ENCODE measurements around the gene DDOST. TPM values are rescaled to one million over a fixed set of nuclear protein-coding genes. Genes with fewer than 3 reads are reported as not detected.
A peak's percentile ranks its signal among the peaks of the same experiment; 100 is the strongest.

The DDOST gene
- total RNA-seq, 1 experiment from 2014 or later, result 292 TPM

- TF ChIP-seq CTCF (IDR thresholded peaks at IDR 0.05; ENCODE audit: unreplicated experiment), result no peak
- H3K27me3 Mint-ChIP-seq (ENCODE audit: insufficient read depth, unreplicated experiment), result no peaks in the 10 kb centered on the region
- no peak overlapping the region for H3K27ac Mint-ChIP-seq (ENCODE audit: low read depth, unreplicated experiment)
- BruUV-seq (replicated peaks), result no TSS peak
- no peaks in the 10 kb centered on the region for H3K9me3 Mint-ChIP-seq (ENCODE audit: unreplicated experiment)
- no peak overlapping the region for H3K4me3 Mint-ChIP-seq (ENCODE audit: unreplicated experiment)
- ChIA-PET POLR2A (interaction anchor here (1.3 to 3.2 kb wide), 5 partner anchors 37 to 497 kb away, joined by 3 to 19 read pairs (median 5); partner anchors contain the start of gene HP1BP3), CTCF (interaction anchor here (0.6 to 8.3 kb wide), 18 partner anchors 9 to 497 kb away, joined by 3 to 87 read pairs (median 4); no protein-coding TSS in a partner anchor)
- no peak for DNase-seq (ENCODE audit: unreplicated experiment)
- H3K36me3 Mint-ChIP-seq (ENCODE audit: insufficient read depth, unreplicated experiment), result no peaks in the 10 kb centered on the region
- peaks cover 11% of the 10 kb centered on the region for H3K4me1 Mint-ChIP-seq (ENCODE audit: insufficient read depth, unreplicated experiment)
- intact Hi-C loops (cut with micrococcal nuclease), result loop anchor here (10.0 kb wide), 2 partner anchors 147 to 667 kb away; no protein-coding TSS in a partner anchor
Measured at GRCh38 chr1:20697563-20697962, 36.4 kb upstream of the DDOST start.

GRCh38 chr1:20696397-20697333 is 35.5 kb upstream of the DDOST start:
- Mint-ChIP-seq H3K4me1 (ENCODE audit: insufficient read depth, unreplicated experiment) (peaks cover 11% of the 10 kb centered on the region), H3K27me3 (ENCODE audit: insufficient read depth, unreplicated experiment) (no peaks in the 10 kb centered on the region), H3K4me3 (ENCODE audit: unreplicated experiment) (peak overlapping the region; percentile 82), H3K36me3 (ENCODE audit: insufficient read depth, unreplicated experiment) (no peaks in the 10 kb centered on the region), H3K9me3 (ENCODE audit: unreplicated experiment) (no peaks in the 10 kb centered on the region), H3K27ac (ENCODE audit: low read depth, unreplicated experiment) (peak overlapping the region; percentile 76)
- BruUV-seq (replicated peaks), result no TSS peak
- DNase-seq (ENCODE audit: unreplicated experiment), result peak; percentile 86
- intact Hi-C loops (cut with micrococcal nuclease), result loop anchor here (1.0 to 10.0 kb wide), 4 partner anchors 37 to 668 kb away; no protein-coding TSS in a partner anchor
- peak; percentile 94 for TF ChIP-seq CTCF (IDR thresholded peaks at IDR 0.05; ENCODE audit: unreplicated experiment)
- ChIA-PET POLR2A (interaction anchor here (0.6 to 3.2 kb wide), 9 partner anchors 37 to 1743 kb away, joined by 3 to 19 read pairs (median 3); partner anchors contain the start of genes HP1BP3 and SH2D5), CTCF (interaction anchor here (0.6 to 8.3 kb wide), 46 partner anchors 8 to 1664 kb away, joined by 3 to 87 read pairs (median 4); partner anchors contain the start of gene SH2D5)

GRCh38 chr1:20695515-20695914 is 34.3 kb upstream of the DDOST start:
- Mint-ChIP-seq H3K4me3 (ENCODE audit: unreplicated experiment) (no peak overlapping the region), H3K4me1 (ENCODE audit: insufficient read depth, unreplicated experiment) (peaks cover 11% of the 10 kb centered on the region), H3K27ac (ENCODE audit: low read depth, unreplicated experiment) (no peak overlapping the region), H3K36me3 (ENCODE audit: insufficient read depth, unreplicated experiment) (no peaks in the 10 kb centered on the region), H3K9me3 (ENCODE audit: unreplicated experiment) (no peaks in the 10 kb centered on the region), H3K27me3 (ENCODE audit: insufficient read depth, unreplicated experiment) (no peaks in the 10 kb centered on the region)
- DNase-seq (ENCODE audit: unreplicated experiment), result no peak
- CTCF ChIA-PET, result interaction anchor here (0.7 to 8.3 kb wide), 7 partner anchors 13 to 505 kb away, joined by 3 to 87 read pairs (median 5); no protein-coding TSS in a partner anchor
- BruUV-seq (replicated peaks), result no TSS peak
- TF ChIP-seq CTCF (IDR thresholded peaks at IDR 0.05; ENCODE audit: unreplicated experiment), result no peak
- POLR2A ChIA-PET, result interaction anchor here (1.0 kb wide), 2 partner anchors 37 to 500 kb away, joined by 3 read pairs; partner anchors contain the start of gene SH2D5
- intact Hi-C loops (cut with micrococcal nuclease), result loop anchor here (10.0 kb wide), 2 partner anchors 149 to 669 kb away; no protein-coding TSS in a partner anchor

GRCh38 chr1:20693623-20694022 is 32.5 kb upstream of the DDOST start:
- no peak for DNase-seq (ENCODE audit: unreplicated experiment)
- no TSS peak for BruUV-seq (replicated peaks)
- Mint-ChIP-seq H3K4me3 (ENCODE audit: unreplicated experiment) (no peak overlapping the region), H3K9me3 (ENCODE audit: unreplicated experiment) (no peaks in the 10 kb centered on the region), H3K4me1 (ENCODE audit: insufficient read depth, unreplicated experiment) (peaks cover 9% of the 10 kb centered on the region), H3K27me3 (ENCODE audit: insufficient read depth, unreplicated experiment) (no peaks in the 10 kb centered on the region), H3K27ac (ENCODE audit: low read depth, unreplicated experiment) (no peak overlapping the region), H3K36me3 (ENCODE audit: insufficient read depth, unreplicated experiment) (no peaks in the 10 kb centered on the region)
- ChIA-PET POLR2A (no interaction called here), CTCF (interaction anchor here (8.3 kb wide), 1 partner anchor 501 kb away, joined by 87 read pairs; no protein-coding TSS in a partner anchor)
- intact Hi-C loops (cut with micrococcal nuclease), result loop anchor here (10.0 kb wide), 2 partner anchors 151 to 671 kb away; no protein-coding TSS in a partner anchor
- TF ChIP-seq CTCF (IDR thresholded peaks at IDR 0.05; ENCODE audit: unreplicated experiment), result no peak

Measured in MCF 10A (cell line).